DOHH2 (cell line): ENCODE results near the gene PROSER1.

ENCODE experiments used
- H3F3A ChIP-seq: fragments of 200-600 bp; sonication (generic), shearing (Covaris generic); 2 replicates; pipeline ENCODE4 v1.6.0; 2016; ENCODE audit warnings: antibody characterized with exemption, mild to moderate bottlenecking; ENCODE audit not compliant: control insufficient read depth, insufficient read depth
- H3K27ac ChIP-seq: fragments of 200-600 bp; sonication (generic); 2 replicates; pipeline ENCODE4 v1.5.1; 2014; ENCODE audit warnings: low read depth, mild to moderate bottlenecking, low read length, moderate library complexity
- H3K27me3 ChIP-seq: fragments of 200-600 bp; sonication (generic); 2 replicates; pipeline ENCODE4 v1.6.1; 2014; ENCODE audit warnings: mild to moderate bottlenecking, low read length, mixed read lengths; ENCODE audit not compliant: control insufficient read depth
- H3K36me3 ChIP-seq: fragments of 200-600 bp; sonication (generic); 2 replicates; pipeline ENCODE4 v1.6.1; 2014; ENCODE audit warnings: mild to moderate bottlenecking, low read length, moderate library complexity, mixed read lengths; ENCODE audit not compliant: control insufficient read depth
- H3K4me1 ChIP-seq: fragments of 200-600 bp; sonication (generic); 2 replicates; pipeline ENCODE4 v1.6.1; 2014; ENCODE audit warnings: mild to moderate bottlenecking, low read length, mixed read lengths; ENCODE audit not compliant: control insufficient read depth
- H3K4me2 ChIP-seq: fragments of 200-600 bp; sonication (generic); 2 replicates; pipeline ENCODE4 v1.6.0; 2014; ENCODE audit warnings: mild to moderate bottlenecking, low read length, moderate library complexity
- H3K4me3 ChIP-seq: fragments of 200-600 bp; sonication (generic); 2 replicates; pipeline ENCODE4 v1.5.1; 2014; ENCODE audit warnings: mild to moderate bottlenecking, low read length, mixed read lengths
- H3K79me2 ChIP-seq: fragments of 200-600 bp; sonication (generic); 2 replicates; pipeline ENCODE4 v1.6.1; 2014; ENCODE audit warnings: mild to moderate bottlenecking, low read length, mixed read lengths; ENCODE audit not compliant: control insufficient read depth
- H3K9me2 ChIP-seq: fragments of 200-600 bp; sonication (generic); replicated peaks from 2 replicates; pipeline ENCODE4 v1.6.1; 2014; ENCODE audit warnings: mild to moderate bottlenecking, low read length, mixed read lengths; ENCODE audit not compliant: control insufficient read depth
- H3K9me3 ChIP-seq: fragments of 200-600 bp; sonication (generic); 2 replicates; pipeline ENCODE4 v1.6.1; 2014; ENCODE audit warnings: antibody characterized with exemption, low read length, mixed read lengths; ENCODE audit not compliant: control insufficient read depth, insufficient read depth
- H4K20me1 ChIP-seq: fragments of 200-600 bp; sonication (generic); 2 replicates; pipeline ENCODE4 v1.6.0; 2014; ENCODE audit warnings: low read depth, mild to moderate bottlenecking, antibody characterized with exemption, low read length, moderate library complexity; ENCODE audit not compliant: control insufficient read depth, insufficient read depth
- CTCF ChIP-seq: fragments of 200-600 bp; sonication (generic); IDR thresholded peaks from one replicate; pipeline ENCODE4 v1.5.1; 2014; ENCODE audit warnings: antibody characterized with exemption, mild to moderate bottlenecking, low read depth, low read length; ENCODE audit not compliant: poor library complexity, severe bottlenecking
- EZH2phosphoT487 ChIP-seq: fragments of 200-600 bp; sonication (generic); IDR thresholded peaks from 2 replicates; pipeline ENCODE4 v1.6.1; 2017; ENCODE audit warnings: borderline replicate concordance, mild to moderate bottlenecking, antibody characterized with exemption, low read length, moderate library complexity, mixed read lengths

The PROSER1 gene

GRCh38 chr13:39062004-39062403 is 24.1 kb upstream of the PROSER1 start:
- Histone ChIP-seq H3K79me2 (no peaks in the 10 kb centered on the region), H3K4me1 (no peaks in the 10 kb centered on the region), H3K36me3 (no peaks in the 10 kb centered on the region), H3K4me3 (no peak overlapping the region), H3K27ac (no peak overlapping the region), H3K27me3 (no peaks in the 10 kb centered on the region), H3F3A (no peaks in the 10 kb centered on the region), H3K4me2 (no peak overlapping the region), H3K9me3 (no peaks in the 10 kb centered on the region), H4K20me1 (no peaks in the 10 kb centered on the region), H3K9me2 (no peaks in the 10 kb centered on the region)
- TF ChIP-seq EZH2phosphoT487 (no peak), CTCF (no peak)

GRCh38 chr13:39058040-39058439 is 20.2 kb upstream of the PROSER1 start:
- no peak overlapping the region for H3K4me3 ChIP-seq

GRCh38 chr13:39056018-39056417 is 18.1 kb upstream of the PROSER1 start:
- Histone ChIP-seq H3F3A (no peaks in the 10 kb centered on the region), H3K27ac (no peak overlapping the region), H3K4me1 (no peaks in the 10 kb centered on the region), H3K9me3 (no peaks in the 10 kb centered on the region), H4K20me1 (no peaks in the 10 kb centered on the region), H3K9me2 (no peaks in the 10 kb centered on the region), H3K27me3 (no peaks in the 10 kb centered on the region), H3K36me3 (no peaks in the 10 kb centered on the region), H3K4me3 (no peak overlapping the region), H3K4me2 (no peak overlapping the region), H3K79me2 (no peaks in the 10 kb centered on the region)
- no peak for TF ChIP-seq CTCF
- TF ChIP-seq EZH2phosphoT487 = no peak

More at GRCh38 chr13:39058040-39058439, 20.2 kb upstream of the PROSER1 start:
- Histone ChIP-seq H4K20me1 (no peaks in the 10 kb centered on the region), H3K27me3 (no peaks in the 10 kb centered on the region), H3K4me1 (no peaks in the 10 kb centered on the region), H3K36me3 (no peaks in the 10 kb centered on the region), H3K9me3 (no peaks in the 10 kb centered on the region), H3F3A (no peaks in the 10 kb centered on the region), H3K27ac (no peak overlapping the region), H3K4me2 (no peak overlapping the region), H3K9me2 (no peaks in the 10 kb centered on the region), H3K79me2 (no peaks in the 10 kb centered on the region)
- TF ChIP-seq EZH2phosphoT487 (no peak), CTCF (no peak)

- H3K9me2 ChIP-seq = no peaks in the 10 kb centered on the region
- H3F3A ChIP-seq = no peaks in the 10 kb centered on the region
- H3K4me3 ChIP-seq = no peak overlapping the region
- H3K27ac ChIP-seq = no peak overlapping the region
- no peaks in the 10 kb centered on the region for H3K36me3 ChIP-seq
- TF ChIP-seq EZH2phosphoT487 (no peak), CTCF (no peak)
- H3K4me1 ChIP-seq = no peaks in the 10 kb centered on the region
- H3K79me2 ChIP-seq = no peaks in the 10 kb centered on the region
- no peaks in the 10 kb centered on the region for H4K20me1 ChIP-seq
- H3K4me2 ChIP-seq = no peak overlapping the region
- no peaks in the 10 kb centered on the region for H3K9me3 ChIP-seq
- H3K27me3 ChIP-seq = no peaks in the 10 kb centered on the region
Observed at GRCh38 chr13:39054112-39054511, 16.2 kb upstream of the PROSER1 start.
